Esophagus muscularis mucosa (tissue), 4 donors: ENCODE data around the gene PNMA6E. TPM values are rescaled to one million over a fixed set of nuclear protein-coding genes. Genes with fewer than 3 reads are reported as not detected.
"Not testable (repeated sequence)": the region's sequence is repeated elsewhere in the genome, so short reads cannot be mapped to it uniquely, and the experiment has no call there.

Experiments
- DNase-seq: peaks from one replicate; pipeline ENCODE4 v3.0.0-alpha.2; 2017; ENCODE audit errors: extremely low spot score
- H3K27ac ChIP-seq, 4 donors: fragments of 200-600 bp; sonication (generic); replicated peaks in 1 of 4; 1 replicate in 3 of 4; 2 replicates in 1 of 4; pipeline ENCODE4 v1.5.1; 2016 to 2019; ENCODE audit warnings: mild to moderate bottlenecking in 1 of 4
- H3K27me3 ChIP-seq, 4 donors: fragments of 200-600 bp; sonication (generic); one replicate each; pipeline versions ENCODE4 v1.5.1 to v1.6.0; 2016 to 2019
- H3K36me3 ChIP-seq, 4 donors: fragments of 200-600 bp; sonication (generic); one replicate each; pipeline ENCODE4 v1.5.1; 2016 to 2019
- H3K4me1 ChIP-seq, 4 donors: fragments of 200-600 bp; sonication (generic); one replicate each; pipeline ENCODE4 v1.5.1; 2016 to 2019
- H3K4me3 ChIP-seq, 4 donors: fragments of 200-600 bp; sonication (generic); 1 replicate in 2 of 4; 2 replicates in 2 of 4; pipeline ENCODE4 v1.5.1; 2016 to 2019; ENCODE audit warnings: mild to moderate bottlenecking in 4 of 4, moderate library complexity in 1 of 4
- H3K9me3 ChIP-seq, 4 donors: fragments of 200-600 bp; sonication (generic); 1 replicate in 3 of 4; 2 replicates in 1 of 4; pipeline ENCODE4 v1.5.1; 2016 to 2019
- EP300 ChIP-seq: sonication (generic); formaldehyde crosslinking; IDR thresholded peaks from one replicate; pipeline ENCODE4 v1.6.1; 2017; ENCODE audit warnings: antibody characterized with exemption
- POLR2A ChIP-seq: fragments of 450-650 bp; IDR thresholded peaks from one replicate; pipeline ENCODE4 v1.6.1; 2017; ENCODE audit warnings: antibody characterized with exemption, moderate library complexity, mild to moderate bottlenecking, low read depth
- POLR2AphosphoS5 ChIP-seq, 2 donors: sonication (generic); formaldehyde crosslinking; IDR thresholded peaks; one replicate each; pipeline ENCODE4 v1.6.1; 2017; ENCODE audit warnings: antibody characterized with exemption in 2 of 2
- WGBS: methylation state at CpG from one replicate; pipeline ENCODE4 v1.1.5; 2018; 5-methylcytosine and 5-hydroxymethylcytosine counted together
- intact Hi-C: fragments of 100-400 bp; cut with DNase I; formaldehyde crosslinking; loops from one replicate; pipeline ENCODE4 v1.15.1; 2023
- total RNA-seq, 4 donors: library from RNA; depleted of rRNA; stranded (reverse); fragments of >200 nt; gene quantifications; one replicate each; pipeline versions ENCODE4 v1.1.0 to v1.2.1, GENCODE V29; 2016
- TF ChIP-seq, protein P1 (sequence below), 3 experiments: fragments of 200-600 bp in 2 of 3; fragments of 450-650 bp in 1 of 3; sonication (generic) in 2 of 3; IDR thresholded peaks; one replicate each; pipeline ENCODE4 v1.5.1; 2017 to 2019; ENCODE audit warnings: antibody characterized with exemption in 3 of 3, mild to moderate bottlenecking in 2 of 3, moderate library complexity in 1 of 3

Gene PNMA6E
- total RNA-seq, 4 donors from 2014 or later: not detected

DNA sequence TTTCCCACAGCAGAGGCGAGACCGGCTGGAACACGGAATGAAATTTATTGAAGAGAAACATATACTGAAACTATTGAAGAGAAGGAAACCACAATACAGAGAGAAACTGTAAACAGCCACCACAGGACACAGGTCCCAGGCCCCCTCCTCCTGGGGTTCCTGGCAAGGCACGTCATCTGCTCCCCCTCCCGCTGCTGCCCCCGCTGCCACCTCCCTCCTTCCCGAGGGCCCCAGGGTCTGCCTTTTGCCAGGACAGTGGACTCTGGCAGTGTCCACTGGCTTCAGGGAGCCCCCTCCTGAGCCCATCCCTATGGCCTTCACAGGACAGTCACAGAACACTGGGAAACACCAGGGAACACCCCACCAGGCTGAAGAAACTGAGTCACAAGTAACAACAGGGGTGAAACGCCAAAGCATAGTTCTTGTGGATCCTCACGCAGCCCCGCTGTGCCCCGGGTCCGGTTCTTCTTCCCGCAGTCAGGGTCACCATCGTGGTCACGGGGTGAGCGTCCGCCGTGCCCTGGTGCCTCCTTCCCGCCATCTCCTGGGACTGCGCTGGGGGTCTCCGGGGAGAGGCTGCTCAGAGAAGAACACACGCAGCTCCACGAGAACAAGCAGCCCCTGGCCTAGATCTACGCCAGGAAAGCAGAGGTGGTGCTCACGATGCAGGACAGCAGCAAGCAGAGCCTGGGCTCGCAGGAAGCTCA is 5.4 kb downstream of the PNMA6E start:
- Histone ChIP-seq H3K27me3 (no peaks in the 10 kb centered on the region), H3K4me3 (no peak overlapping the region), H3K9me3 (peaks cover 0 to 1% (median 0%) of the 10 kb centered on the region in 4 donors), H3K36me3 (no peaks in the 10 kb centered on the region), H3K27ac (no peak overlapping the region), H3K4me1 (no peaks in the 10 kb centered on the region)
- 93% methylated on average over 9 of the region's 26 CpGs for WGBS
- DNase-seq: no peak
- TF ChIP-seq, protein P1, sequence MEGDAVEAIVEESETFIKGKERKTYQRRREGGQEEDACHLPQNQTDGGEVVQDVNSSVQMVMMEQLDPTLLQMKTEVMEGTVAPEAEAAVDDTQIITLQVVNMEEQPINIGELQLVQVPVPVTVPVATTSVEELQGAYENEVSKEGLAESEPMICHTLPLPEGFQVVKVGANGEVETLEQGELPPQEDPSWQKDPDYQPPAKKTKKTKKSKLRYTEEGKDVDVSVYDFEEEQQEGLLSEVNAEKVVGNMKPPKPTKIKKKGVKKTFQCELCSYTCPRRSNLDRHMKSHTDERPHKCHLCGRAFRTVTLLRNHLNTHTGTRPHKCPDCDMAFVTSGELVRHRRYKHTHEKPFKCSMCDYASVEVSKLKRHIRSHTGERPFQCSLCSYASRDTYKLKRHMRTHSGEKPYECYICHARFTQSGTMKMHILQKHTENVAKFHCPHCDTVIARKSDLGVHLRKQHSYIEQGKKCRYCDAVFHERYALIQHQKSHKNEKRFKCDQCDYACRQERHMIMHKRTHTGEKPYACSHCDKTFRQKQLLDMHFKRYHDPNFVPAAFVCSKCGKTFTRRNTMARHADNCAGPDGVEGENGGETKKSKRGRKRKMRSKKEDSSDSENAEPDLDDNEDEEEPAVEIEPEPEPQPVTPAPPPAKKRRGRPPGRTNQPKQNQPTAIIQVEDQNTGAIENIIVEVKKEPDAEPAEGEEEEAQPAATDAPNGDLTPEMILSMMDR (IDR thresholded peaks at IDR 0.05): no peak
- TF ChIP-seq EP300 (no peak), POLR2A (no peak), POLR2AphosphoS5 (IDR thresholded peaks at IDR 0.05) (no peak)
- intact Hi-C loops: no loop called here

DNA sequence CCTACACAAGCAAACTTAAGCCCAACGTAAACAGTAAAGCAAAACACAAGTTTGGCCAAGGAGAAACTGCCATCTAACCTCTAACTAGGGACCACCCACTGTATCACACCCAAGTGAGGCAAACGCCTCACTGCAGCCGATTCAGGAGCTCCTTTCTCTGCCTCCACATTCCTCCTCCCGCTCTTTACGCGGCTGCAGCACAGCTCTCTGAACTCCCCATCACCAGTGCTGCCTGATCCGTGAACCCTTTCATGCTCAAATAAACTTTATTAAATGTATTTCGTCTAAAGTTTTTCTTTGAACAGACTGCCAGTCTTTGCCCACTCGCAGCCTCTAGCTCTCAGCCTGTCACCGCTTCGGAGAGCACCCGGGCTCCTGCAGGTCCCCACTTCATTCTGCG is 6.5 kb downstream of the PNMA6E start:
- no peak for DNase-seq
- no peaks in the 10 kb centered on the region for H3K4me1 ChIP-seq
- intact Hi-C loops: no loop called here
- H3K36me3 ChIP-seq: no peaks in the 10 kb centered on the region
- 81% methylated on average over 13 of the region's 13 CpGs for WGBS
- no peaks in the 10 kb centered on the region for H3K27me3 ChIP-seq
- TF ChIP-seq POLR2A (no peak), POLR2AphosphoS5 (IDR thresholded peaks at IDR 0.05) (no peak), EP300 (no peak)
- TF ChIP-seq, protein P1 (IDR thresholded peaks at IDR 0.05): no peak
- no peak overlapping the region for H3K27ac ChIP-seq
- no peaks in the 10 kb centered on the region for H3K9me3 ChIP-seq
- no peak overlapping the region for H3K4me3 ChIP-seq

DNA sequence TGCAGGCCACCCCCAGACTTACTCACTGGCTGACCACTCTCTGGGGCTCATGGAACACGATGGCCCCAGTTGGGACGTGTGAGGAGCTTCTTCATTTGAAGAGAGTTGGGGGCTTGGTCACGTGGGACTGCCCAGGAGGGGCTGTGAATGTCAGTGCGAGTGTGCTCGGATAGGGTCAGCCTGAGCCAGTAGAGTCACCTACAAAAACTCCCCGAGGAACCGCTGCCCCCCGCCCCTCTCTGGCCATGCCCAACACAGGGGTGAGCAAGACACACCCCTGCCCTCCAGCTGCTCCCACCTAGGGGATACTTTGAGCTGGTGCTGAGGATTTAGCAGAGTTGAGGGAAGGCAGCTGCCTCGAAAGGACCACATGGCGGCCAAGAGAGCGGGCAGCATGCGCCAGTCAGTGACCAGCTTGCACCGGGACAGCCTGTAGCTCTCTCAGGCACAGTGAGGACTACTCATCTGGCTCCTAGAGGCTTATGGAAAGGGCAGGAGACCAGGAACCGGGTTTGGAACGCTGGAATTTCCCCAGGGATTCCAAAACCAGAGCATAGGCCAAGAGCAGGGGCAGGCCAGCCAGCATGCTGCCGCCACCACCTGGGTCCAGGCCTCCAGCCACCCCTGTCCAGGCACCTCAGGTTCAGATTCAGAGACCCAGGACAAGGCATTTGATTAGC is 8.4 kb downstream of the PNMA6E start:
- 93% methylated on average over 13 of the region's 16 CpGs for WGBS
- Histone ChIP-seq H3K4me1 (no peaks in the 10 kb centered on the region), H3K27ac (no peak overlapping the region), H3K4me3 (no peak overlapping the region), H3K27me3 (no peaks in the 10 kb centered on the region), H3K36me3 (no peaks in the 10 kb centered on the region), H3K9me3 (no peaks in the 10 kb centered on the region)
- DNase-seq: no peak
- TF ChIP-seq POLR2AphosphoS5 (IDR thresholded peaks at IDR 0.05) (no peak), EP300 (no peak), POLR2A (no peak)
- TF ChIP-seq, protein P1 (IDR thresholded peaks at IDR 0.05): no peak
- intact Hi-C loops: no loop called here

DNA sequence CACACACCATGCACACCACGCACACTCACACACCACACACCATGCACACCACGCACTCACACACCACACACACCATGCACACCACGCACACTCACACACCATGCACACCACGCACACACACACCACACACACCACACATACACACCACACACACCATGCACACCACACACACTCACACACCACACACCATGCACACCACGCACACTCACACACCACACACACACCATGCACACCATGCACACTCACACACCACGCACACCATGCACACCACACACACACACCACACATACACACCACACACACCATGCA is 11.7 kb downstream of the PNMA6E start:
- H3K36me3 ChIP-seq, H3K4me3 ChIP-seq, H3K4me1 ChIP-seq, H3K27me3 ChIP-seq, DNase-seq, H3K27ac ChIP-seq, H3K9me3 ChIP-seq, intact Hi-C loops: not testable (repeated sequence)
- 88% methylated on average over 6 of the region's 6 CpGs for WGBS

DNA sequence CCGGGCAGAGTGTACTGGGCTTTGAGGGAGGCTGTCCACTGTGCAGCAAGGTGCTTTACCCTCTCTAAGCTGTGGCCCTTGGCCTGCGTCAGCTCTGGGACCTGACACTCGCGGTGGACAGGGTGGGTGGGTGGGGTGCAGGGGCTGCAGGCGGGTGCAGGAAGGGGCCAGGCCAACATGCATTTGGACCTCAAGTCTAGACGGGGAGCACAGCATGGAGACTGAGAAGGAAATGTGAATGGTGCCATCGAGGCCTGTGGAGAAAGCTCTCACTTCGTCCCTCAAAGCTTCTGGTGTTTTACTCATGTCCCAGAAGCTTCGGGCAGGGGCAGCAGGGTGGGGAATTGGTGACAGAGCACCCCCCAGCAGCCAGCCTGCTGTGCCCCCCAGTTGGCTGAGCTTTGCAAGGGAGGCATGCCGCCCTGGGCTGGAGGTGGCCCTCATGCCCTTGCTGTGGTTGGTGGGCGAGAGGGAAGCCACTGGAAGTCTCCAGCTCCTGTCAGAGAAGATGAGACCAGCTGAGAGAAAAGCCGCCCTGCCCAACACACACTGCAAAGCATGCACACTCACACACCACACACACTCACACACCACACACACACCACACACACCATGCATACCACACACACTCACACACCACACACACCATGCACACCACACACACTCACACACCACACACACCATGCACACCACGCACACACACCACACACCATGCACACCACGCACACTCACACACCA is 12.3 kb downstream of the PNMA6E start:
- Histone ChIP-seq H3K27ac (no peak overlapping the region), H3K4me3 (no peak overlapping the region), H3K36me3 (no peaks in the 10 kb centered on the region), H3K4me1 (no peaks in the 10 kb centered on the region), H3K27me3 (no peaks in the 10 kb centered on the region), H3K9me3 (no peaks in the 10 kb centered on the region)
- 88% methylated on average over 12 of the region's 14 CpGs for WGBS
- TF ChIP-seq EP300 (no peak), POLR2AphosphoS5 (IDR thresholded peaks at IDR 0.05) (no peak), POLR2A (no peak)
- TF ChIP-seq, protein P1 (IDR thresholded peaks at IDR 0.05): no peak
- intact Hi-C loops: no loop called here
- DNase-seq: no peak
